Activated CD4-positive, alpha-beta T cell treated with anti-CD3 and anti-CD28 coated beads, Interleukin-2, Interleukin-4, amounts not matched to agents 100 ng/mL and 50 ng/mL, durations not matched to agents 16 hours and 8 hours (primary cell): ENCODE measurements around the gene MDH1B.

Source experiments
- DNase-seq: peaks from one replicate; pipeline ENCODE4 v3.0.0-alpha.2; 2020; ENCODE audit warnings: low spot score

The MDH1B gene

GRCh38 chr2:206693399-206694137 lies 71.6 kb downstream of the MDH1B start:
- peak; percentile 59 for DNase-seq

- no peak for DNase-seq
These were observed 72.2 kb downstream of the MDH1B start for GRCh38 chr2:206692971-206693370.

- no peak for DNase-seq
These were observed 76.1 kb downstream of the MDH1B start for GRCh38 chr2:206688990-206689389.

- no peak for DNase-seq
These were observed 76.7 kb downstream of the MDH1B start for GRCh38 chr2:206688453-206688852.
